ENCODE results near the gene QKI.
"Not testable (repeated sequence)": the region's sequence is repeated elsewhere in the genome, so short reads cannot be mapped to it uniquely, and the experiment has no call there.

The QKI gene

DNA sequence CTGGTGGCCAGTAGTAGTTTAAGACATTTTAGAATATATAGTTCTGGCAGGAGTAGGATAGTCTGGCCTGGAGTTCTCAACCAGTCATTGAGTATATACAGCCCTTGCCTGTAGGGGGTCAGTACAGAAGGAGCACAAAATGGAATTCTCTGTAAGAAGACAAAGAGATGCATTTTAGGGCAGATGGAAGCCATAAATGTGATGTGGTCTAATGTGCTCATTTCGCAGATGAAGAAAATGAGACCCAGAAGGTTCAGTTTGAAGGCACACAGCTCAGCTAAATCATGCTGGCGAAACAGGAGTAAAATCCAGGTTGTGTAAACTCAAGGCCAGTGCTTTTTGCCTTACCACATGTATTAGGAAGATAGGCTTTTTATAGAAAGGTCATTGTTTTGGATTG is 29.6 kb downstream of the QKI start:
- DNase-seq: no peak

DNA sequence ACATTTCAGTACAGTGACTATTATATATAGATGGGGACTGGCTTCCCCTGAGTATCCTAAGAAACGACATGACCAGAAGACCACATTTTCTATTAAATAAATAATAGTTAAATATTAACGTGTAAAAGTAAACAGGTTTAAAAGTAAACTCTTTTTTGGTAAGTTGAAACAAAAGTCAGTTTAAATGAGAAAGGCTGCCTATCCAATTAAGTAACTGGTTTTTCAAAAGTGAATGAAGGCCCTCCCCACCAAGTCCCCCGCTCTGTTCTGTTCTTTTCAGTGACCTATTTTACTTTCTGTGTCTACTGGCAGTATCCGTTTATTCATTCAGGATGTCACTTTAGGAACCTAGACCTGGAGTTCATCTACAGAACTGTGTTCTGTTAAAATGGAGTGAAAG is 32.0 kb downstream of the QKI start:
- DNase-seq: no peak

DNA sequence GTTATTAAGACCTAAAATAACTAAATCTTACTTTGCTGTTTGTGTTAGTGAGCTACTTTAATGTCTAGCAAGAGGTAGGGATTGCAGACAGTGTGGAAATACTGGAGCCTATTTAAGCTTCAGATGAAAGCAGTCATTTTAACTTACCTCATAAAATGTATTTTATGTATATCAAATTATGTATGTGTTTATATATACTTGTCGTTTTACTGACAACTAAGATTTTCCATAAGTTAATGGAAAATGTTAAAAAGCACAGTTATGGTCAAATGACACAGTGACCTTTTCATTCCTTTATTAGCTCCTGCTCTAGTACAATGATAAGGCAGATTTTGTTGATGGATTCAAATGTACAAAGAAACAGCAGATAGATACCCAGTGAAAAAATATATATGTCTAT is 34.6 kb downstream of the QKI start:
- no peak for DNase-seq

DNA sequence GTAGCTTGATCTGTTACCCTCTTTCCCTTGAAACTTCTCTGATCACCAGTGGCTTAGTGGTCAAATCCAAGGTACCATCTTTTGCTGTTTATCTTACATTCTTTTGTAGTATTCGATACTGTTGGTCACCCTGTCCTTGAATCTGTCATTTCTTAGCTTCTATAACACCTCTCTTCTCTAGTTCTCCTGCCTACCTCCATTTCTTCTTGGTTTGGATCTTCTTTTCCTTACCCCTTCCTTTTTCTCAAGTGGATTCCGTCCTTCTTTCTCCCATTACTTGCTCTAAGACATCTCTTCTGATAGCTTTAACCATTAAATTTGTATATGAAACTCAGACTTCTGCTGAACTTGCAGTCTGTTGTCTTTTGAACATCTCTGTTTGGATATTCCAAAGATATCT is 39.9 kb downstream of the QKI start:
- DNase-seq: no peak

DNA sequence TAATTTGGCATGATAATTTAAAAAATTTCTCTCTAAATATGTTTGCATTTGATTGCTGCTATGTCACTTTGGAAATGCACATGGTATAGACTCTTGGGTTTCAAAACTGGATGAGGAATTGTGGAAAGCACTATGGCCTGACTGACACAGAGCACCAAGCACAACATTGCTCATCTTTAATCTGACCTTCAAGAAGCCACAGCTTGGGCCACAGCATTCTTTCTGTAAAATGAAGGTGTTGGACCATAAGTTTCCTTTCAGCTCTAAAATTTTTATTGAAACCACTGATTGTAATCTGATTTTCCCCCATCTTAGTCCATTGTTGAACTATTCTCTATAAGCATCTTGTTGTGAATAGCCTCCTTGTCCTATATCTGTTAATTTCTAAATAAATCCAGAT is 41.0 kb downstream of the QKI start:
- DNase-seq: no peak

DNA sequence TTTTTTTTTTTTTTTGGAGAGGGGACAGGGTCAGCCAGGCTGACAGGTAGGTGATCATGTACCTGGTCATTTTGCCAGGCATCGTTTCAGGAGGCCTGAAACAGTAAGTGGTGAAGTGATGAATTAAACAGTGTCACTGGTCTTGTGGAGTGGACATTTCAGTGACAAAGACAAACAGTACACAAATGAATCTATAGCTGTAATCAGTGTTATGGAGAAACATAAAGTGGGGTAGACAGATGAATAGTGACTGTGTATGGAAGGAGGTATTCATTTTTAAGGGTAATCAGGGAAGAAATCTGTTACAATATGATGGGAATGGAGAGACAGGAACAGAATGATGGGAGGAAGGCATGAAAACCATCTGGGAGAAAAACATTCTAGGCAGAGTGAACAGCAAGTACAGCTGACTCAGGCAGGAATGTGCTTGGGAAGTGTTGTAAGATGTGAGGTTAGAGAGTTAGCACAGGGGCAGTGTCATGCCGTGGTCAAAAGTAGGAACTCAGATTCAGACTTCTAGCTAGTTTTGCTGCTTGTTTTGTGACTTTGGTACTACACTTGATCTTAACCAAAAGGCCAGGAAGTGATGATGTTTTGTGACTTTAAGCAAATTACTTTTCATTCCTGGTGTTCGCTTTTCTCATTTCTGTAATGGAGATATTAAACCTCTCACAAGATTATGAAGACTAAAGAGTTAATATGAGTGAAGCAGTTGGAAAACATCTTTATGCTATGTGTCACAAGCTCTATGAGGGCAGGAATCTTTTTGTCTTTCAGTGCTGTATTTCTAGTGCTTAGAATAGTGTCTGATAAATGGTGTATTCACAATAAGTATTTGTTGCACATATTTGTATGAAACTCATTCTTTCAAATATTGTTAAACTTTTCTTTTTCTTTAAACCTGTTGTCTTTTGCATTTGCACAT is 43.4 kb downstream of the QKI start:
- DNase-seq: no peak

DNA sequence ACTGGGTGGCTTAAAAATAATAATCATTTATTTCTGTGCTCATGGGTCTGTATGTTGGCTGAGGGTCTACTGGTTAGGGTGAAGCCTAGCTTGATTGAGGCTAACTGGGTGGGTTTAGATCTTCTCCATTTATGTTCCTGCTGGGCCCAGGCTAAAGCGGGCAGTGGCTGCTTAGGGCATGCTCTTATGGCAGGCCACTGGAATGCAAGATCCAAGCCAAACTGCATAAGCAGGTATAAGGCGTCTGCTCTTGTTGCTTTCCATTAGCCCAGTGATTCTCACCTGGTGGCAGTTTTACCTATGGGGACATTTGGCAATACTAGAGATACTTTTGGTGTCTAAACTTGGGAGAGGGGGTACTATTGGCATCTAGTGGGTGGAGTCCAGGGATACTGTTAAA is 44.5 kb downstream of the QKI start:
- no peak for DNase-seq

DNA sequence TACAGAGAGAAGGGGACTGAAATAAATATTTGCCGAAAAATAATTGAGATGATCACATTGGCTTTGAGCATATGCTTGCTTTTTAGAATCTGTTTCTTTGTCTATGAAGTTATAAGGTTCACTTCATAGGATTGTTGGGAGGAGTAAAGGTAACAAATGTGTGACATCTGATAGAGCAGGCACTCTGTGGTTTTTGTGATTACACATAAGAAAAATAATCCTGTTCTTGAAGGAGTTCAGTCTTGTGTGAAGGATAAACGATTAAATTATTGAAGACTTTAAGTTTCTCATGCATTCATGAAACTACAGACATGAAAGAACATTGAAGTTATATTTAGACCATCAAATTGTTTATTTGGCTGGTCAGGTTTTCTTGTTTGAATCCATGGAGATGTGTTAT is 45.0 kb downstream of the QKI start:
- no peak for DNase-seq

DNA sequence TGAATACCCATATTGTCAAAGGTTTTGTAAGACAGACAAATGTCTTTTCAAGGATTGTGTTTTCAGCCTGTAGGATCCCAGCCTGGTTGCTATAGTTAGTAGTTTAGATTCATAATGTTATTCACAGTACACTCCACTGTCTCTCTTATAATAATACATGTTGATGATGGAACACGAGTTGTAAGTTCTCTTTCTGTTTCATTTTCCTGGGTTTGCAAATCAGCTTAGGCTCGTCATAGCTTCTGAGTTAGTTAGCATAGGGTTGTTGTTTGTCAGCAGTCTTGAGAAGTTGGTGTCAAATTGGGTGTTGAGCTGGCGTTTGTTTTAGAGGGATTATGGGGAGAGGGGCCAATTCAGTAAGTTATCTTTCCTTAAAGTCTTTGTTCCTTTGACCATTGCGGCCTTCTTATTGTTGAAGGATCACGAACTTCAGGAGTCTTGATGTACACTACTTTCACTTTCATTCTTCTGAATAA is 45.8 kb downstream of the QKI start:
- no peak for DNase-seq

DNA sequence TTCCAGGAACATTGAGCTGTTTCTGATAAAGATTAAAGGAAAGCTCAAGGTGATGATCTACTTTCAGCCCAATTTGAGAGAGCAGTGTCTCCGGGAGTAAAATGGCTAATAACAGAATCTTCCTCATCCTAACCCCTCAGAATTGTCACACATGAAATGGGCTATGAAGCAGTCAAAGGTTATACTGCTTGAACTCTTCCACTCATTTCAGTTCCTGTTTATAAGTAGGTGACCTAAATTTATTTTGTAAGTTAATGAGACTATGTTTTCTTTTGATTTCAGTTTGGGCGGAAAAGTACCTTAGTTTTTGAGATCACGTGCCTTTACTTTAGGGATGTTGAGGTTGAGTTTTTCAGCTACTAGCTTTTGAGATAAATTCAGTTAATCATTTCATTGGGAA is 47.2 kb downstream of the QKI start:
- no peak for DNase-seq

DNA sequence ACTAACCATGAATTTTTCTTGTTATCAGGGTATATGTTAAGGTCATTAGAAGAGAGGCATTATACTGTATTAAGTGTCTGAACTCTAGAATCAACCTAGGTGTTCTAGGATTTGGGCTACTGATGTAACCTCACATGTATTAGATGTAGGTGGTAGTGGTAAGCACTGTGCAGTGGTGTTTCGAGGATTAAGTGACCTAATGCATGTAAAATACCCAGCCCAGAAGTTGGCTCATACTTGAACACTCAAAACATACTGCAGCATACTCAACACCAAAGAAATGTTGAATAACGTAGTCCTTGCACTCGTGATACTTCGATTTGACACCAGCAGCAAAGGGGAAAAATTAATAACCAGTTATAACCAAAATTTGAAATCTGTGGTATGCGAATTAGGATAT is 48.7 kb downstream of the QKI start:
- no peak for DNase-seq

DNA sequence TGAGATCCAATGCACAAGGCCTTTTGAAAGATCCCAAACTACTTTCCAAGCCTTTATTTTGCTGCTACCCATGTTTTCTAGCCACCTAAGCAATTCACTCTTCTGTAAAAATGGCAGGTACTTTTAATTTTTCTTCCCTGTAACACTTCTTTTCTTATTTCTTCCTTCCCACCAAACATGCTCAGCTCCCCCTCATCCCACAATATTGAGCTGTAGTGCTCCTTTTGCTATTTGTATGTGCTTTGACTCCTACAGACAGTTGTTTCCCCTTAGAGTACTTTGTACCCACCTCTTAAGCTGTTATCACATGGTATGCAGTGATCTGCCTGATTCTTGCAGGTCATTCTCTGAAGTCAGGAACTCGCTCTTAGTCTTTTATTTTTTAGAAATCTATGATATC is 49.3 kb downstream of the QKI start:
- no peak for DNase-seq

DNA sequence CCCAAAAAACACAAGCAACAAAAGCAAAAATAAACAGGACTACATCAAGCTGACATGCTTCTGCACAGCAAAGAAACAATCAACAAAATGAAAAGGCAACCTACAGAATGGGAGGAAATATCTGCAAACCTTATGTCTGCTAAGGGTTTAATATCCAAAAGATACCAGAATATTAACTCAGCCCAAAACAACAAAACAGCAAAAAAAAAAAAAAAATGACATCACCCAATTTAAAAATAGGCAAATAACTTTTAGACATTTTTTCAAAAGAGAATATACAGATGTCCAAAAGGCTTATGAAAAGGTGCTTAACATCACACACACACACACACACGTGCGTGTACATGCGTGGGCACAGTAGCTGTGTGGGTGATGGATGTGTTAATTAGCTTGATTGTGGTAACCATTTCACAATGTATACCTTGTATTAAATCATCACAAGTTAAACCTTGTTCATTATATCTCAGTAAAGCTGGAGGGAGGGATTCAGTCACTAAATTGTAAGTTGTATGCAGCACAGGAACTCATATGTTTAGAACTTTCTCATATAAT is 52.4 kb downstream of the QKI start:
- DNase-seq: no peak

DNA sequence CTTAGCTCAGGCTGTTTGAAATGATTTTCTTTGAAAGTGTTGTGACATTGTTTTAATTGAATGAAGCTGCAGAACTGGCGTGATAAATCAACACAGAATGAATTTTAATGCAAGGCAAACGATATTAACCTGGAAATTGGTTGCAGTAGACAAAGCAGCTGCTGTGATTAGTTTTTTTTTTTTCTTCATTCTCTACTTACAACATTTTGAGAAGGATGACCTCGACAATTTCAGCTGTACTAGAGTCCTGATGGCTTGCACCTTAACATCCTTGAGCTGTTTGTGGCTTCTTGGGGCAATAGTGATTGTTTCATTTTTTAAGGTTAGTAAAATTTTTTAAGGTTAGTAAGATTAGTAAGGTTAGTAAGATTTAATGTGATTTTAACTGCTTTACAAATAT is 54.2 kb downstream of the QKI start:
- no peak for DNase-seq

DNA sequence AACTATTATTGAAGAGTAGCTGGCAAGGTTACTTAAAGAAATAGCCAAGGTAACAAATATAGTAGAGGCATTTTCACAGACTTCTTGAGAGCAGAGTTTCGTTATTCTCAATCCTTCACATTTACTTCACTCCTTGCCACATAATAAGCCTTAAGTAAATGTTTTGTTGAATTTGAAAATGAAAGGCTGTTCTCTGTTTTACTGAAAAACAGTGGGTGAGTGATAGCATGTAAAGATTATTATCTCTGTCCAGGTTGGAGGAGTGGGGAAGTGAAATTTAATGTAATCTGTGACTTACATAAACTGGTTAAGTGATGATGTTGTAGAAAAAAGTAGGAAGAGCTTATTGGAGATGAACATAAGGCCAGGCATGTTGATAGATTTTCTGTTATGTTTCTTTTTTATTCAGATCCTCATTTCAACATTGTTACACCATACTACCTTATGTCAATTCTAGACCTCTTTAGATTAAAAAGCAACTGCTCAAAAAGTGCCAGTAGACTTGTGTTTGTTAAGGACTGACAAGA is 55.0 kb downstream of the QKI start:
- DNase-seq: no peak

DNA sequence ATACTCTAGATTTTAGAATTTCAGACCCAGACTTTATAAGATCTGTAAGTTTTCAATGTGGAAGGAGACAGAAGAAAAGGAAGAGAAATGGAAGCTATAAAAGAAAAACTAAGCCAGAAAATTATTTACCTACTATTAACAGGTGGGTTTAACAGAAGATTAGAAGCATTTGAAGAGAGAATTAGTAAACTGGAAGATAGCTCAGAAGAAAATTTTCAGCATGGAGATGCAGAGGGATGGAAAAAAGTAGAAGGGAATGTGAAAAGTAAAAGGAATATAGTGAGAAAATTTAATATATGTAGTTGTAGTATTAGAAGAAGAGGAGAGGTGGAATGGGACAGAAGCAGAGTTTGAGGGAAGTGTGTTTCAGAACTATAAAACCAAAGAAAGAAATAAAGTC is 56.1 kb downstream of the QKI start:
- DNase-seq: no peak

DNA sequence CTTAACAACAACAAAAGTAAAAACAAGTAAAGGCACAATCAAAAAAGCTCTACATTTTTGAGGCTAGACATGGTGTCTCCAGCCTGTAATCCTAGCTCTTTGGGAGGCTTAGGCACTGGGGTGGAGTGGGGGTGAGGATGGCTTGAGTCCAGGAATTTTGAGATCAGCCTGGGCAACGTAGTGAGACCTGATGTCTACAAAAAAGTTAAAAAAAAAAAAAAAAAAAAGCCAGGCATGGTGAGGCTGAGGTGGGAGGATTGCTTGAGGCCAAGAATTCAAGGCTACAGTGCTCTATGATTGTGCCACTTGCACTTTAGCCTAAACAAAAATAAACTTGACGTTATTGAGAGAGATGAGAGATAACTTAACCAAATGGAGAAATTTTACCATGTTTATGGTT is 60.1 kb downstream of the QKI start:
- no peak for DNase-seq

DNA sequence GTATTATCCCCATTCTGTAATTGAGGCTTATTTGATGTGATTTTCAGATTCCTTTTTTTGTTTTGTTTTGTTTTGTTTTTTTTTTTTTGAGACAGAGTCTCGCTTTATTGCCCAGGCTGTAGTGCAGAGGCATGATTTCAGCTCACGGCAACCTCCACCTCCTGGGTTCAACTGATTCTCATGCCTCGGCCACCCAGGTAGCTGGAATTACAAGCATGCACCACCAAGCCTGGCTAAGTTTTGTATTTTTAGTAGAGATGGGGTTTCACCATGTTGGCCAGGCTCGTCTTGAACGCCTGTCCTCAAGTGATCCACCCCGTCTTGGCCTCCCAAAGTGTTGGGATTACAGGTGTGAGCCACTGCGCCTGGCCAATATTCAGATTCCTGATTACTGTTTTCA is 62.4 kb downstream of the QKI start:
- not testable (repeated sequence) for DNase-seq

DNA sequence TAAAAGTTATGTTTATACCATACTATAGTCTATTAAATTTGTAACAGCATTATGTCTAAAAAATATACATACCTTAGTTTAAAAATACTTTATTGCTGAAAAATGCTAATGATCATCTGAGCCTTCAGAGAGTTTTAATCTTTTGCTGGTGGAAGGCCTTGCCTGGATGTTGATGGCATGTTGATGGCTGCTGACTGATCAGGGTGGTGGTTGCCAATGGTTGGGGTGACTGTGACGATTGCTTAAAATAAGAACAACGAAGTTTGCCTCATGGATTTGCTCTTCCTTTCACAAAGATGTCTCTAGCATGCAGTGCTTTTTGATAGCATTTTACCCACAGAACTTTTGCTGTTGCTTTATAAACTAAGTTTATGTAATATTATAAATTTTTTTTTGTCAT is 68.6 kb downstream of the QKI start:
- DNase-seq: no peak

DNA sequence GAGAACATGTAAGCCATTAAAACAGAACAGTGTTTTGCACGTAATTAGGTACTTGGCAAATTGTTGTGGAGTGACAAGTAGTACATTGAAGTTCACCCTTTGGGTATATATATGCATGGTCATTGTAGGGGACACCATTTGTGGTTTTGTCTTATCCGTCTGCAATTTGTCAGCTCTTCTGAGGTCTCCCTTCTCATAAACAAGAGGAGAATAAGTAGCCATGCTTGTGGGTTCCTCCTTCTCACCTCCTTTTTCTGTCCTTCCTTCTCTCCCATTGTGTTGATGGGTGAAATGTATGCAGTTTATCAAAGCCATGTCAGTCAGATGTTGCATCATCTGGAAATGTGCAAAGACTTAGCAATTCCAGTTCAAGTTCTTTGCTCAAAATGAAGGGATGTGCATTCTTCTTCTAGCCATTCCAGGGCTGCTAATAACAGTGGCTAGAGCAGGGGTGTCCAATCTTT is 70.9 kb downstream of the QKI start:
- no peak for DNase-seq

DNA sequence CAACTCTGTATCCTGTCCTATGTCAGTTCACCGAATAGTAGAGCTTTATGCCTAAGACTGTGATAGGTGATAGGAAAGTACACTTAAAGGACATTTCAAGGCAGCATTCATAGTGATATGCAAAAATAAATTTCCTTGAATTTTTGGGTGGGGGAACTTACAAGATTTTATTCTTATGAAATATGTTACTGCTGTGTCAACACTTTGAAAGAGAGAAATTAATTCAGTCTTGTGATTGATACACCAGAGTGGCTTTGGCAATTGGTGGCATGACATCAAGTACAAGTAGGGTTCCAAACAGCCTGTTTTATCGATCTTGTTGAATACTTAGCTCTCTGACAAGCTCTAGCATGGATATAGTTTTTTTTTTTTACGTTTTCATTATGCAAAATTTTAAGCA is 72.3 kb downstream of the QKI start:
- DNase-seq: no peak

DNA sequence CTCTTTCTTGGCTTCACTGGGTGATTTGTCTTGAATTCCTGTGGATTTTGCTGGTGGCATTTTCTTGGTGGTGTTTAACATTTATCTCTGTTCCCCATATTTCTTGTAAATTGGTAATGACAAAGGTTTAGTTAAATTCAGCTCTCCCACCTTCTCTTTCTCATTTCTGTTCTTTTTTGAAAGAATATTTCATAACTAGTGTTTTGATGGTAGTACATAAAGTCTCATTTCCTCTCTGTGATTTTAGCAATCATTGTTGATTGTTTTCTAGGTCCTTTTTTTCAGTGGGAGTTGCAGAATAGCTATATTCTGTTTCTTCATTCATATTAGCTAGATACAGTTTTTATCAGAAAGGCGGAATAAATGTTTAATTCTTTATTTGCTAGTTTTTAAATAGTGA is 73.1 kb downstream of the QKI start:
- no peak for DNase-seq

DNA sequence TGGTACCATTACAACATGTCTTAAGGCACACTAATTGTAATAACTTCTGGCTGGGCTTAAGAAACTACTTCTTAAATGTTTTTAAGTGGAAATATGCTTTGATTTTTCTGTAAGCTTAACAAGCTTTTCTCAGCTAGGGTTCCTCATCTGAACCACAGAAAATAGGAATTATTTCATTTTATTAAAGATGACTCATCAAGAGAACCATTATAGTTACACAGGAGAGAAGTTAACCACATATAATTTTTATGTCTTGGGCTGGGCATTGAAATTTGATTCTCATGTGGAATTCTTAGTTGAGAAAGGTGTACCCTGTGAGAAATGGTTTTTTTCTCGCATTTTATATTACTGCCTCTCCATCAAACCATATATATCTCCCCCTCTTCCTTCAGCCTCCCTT is 75.1 kb downstream of the QKI start:
- DNase-seq: no peak

DNA sequence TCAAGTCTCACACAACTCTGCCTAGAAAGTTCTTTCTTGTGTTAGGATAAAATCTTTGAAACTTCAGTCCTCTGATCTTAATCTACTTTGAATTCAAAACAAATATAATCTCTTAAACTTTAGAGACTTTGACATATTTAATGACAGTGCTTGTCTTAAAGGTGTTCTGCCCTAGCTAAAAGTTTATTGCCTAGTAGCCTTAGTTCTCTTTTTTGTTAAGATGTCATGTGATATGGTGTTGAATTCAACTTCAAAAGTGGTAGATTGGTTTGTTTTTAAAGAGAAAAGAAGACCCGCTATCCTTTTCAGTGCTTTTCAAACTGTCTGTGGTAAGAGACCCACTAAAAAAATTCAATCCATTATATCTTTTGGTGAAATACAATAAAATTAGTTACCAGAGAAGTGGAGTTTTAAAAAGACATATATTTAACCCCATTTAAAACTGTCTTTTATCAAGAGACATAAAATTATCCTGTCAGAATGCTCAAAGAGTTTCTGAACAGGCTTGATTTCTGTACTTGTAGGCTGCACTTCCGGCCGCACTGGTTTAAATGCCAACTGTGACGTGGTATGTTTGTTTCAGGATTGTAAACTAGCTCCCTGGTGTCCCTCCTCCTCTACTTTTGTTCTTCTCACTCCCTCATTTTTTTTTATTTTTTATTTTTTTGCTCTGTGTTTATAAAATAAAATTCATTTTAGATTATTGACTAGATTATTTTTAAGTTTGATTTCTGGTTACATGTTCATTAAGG is 76.5 kb downstream of the QKI start:
- no peak for DNase-seq
